Choroid plexus epithelial cell (primary cell): ENCODE data around the gene POLA1.
"Not testable (repeated sequence)": the region's sequence is repeated elsewhere in the genome, so short reads cannot be mapped to it uniquely, and the experiment has no call there.

Experiments used
- DNase-seq: peaks from one replicate; pipeline ENCODE4 v3.0.0-alpha.2; 2010; ENCODE audit warnings: low read depth
- H3K4me3 ChIP-seq: 2 replicates; pipeline ENCODE4 v1.5.1; 2011; ENCODE audit warnings: low read depth, mild to moderate bottlenecking, control low read depth, low read length, moderate library complexity
- CTCF ChIP-seq: conservative IDR thresholded peaks from 2 replicates; pipeline ENCODE4 v1.5.1; 2011; ENCODE audit warnings: low read depth, mild to moderate bottlenecking, control low read depth, inconsistent platforms, low read length, moderate library complexity

Gene POLA1

DNA sequence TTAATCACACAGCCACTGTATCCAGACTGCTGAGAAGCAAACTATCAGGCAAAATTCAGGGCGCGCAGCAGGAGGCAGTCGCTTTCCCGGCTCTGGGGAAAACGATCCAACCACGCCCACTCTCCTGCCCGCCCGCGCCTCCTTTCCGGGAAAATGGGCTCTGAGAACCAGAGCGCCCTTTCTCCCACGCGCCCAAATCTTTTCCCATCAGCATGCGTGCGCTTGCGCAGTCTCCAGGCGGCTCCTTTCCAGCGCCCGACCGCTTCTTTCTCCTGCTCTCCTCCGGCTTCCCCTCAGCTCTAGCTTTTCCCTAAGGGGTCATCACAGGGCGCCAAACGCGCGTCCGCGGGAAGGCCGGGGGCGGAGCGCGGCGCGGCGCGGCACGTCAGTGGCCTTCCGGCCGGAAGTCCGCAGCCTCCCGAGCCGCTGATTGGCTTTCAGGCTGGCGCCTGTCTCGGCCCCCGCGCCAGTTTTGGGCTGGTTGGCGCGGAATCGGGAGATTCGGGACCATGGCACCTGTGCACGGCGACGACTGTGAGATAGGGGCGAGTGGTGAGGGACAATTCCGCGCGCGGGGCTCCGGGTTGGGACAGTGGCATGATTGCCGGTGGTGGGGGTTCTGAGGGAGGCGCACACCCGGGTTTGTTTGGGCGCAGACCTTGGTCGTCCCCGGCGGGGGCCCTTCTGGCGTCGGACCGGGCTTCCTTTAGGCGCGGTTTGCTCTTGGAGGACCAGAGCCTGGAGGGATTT is at the start of gene POLA1:
Gene POLA1 (plus strand): TSS at position 466 of the 750 bp plus-strand sequence. CDS start 44 bp downstream, at position 510.
- peak; percentile 97 for DNase-seq
- peak; percentile 7 for TF ChIP-seq CTCF
- peak within 1 kb of the TSS; percentile 75 for H3K4me3 ChIP-seq

- no peak for TF ChIP-seq CTCF
- no peak overlapping the region for H3K4me3 ChIP-seq
- DNase-seq, result no peak
These were observed 47.7 kb upstream of the POLA1 start for GRCh38 chrX:24646006-24646405.

GRCh38 chrX:24646745-24647182 is 47.0 kb upstream of the POLA1 start:
- peak; percentile 13 for DNase-seq
- H3K4me3 ChIP-seq, result peak overlapping the region; percentile 29
- TF ChIP-seq CTCF, result no peak

- peak within 1 kb of the TSS; percentile 29 for H3K4me3 ChIP-seq
- DNase-seq, result peak; percentile 63
- no peak for TF ChIP-seq CTCF
These were observed 46.3 kb upstream of the POLA1 start, which contains the start of gene PCYT1B for GRCh38 chrX:24647257-24648058. Gene PCYT1B, minus strand, starts transcription at chrX:24647347. Its CDS starts 242 bp downstream, at chrX:24647105.

- no peak for TF ChIP-seq CTCF
- no peak overlapping the region for H3K4me3 ChIP-seq
- no peak for DNase-seq
These were observed 45.2 kb upstream of the POLA1 start for GRCh38 chrX:24648495-24648894.

DNA sequence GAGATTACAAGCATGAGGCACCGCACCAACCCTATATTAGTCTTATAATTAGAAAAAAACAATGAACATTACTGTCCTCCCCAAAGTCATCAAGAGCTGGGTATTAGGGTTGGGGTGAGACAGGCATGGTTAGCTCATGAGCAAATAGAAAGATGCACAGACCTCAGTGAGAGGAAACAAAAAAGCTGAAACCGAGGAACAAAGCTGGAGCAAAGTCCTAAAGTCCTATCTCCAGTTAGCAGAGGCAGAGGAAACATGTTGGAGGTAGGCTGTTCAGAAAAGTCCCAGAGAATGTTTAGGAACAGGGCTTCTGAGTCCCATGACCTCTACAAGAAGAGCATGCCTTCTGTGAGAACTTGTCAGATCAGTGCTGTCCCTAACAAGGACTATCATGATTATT is 41.9 kb upstream of the POLA1 start:
- no peak overlapping the region for H3K4me3 ChIP-seq
- no peak for DNase-seq
- no peak for TF ChIP-seq CTCF

DNA sequence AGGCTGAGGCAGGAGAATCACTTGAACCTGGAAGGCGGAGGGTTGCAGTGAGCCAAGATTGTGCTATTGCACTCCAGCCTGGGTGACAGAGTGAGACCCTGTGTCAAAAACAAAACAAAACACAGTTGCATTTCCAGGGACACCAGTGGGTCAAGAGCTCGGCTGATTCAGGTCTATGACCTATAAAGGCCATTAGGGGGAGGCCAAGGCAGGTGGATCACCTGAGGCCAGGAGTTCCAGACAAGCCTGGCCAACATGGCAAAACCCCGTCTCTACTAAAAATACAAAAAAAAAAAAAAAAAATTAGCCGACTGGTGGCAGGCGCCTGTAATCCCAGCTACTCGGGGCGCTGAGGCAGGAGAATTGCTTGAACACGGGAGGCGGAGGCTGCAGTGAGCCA is 38.0 kb upstream of the POLA1 start:
- DNase-seq, H3K4me3 ChIP-seq: not testable (repeated sequence)
